ENCODE measurements around the gene POU2AF1.
A peak's percentile ranks its signal among the peaks of the same experiment; 100 is the strongest.

Gene POU2AF1

GRCh38 chr11:111358038-111359001 is 20.8 kb downstream of the POU2AF1 start:
- Histone ChIP-seq H3K36me3 (ENCODE audit: insufficient read depth, low read length) (no peaks in the 10 kb centered on the region), H3K9me3 (ENCODE audit: insufficient read depth, low read depth, low read length) (no peaks in the 10 kb centered on the region), H3K4me2 (ENCODE audit: low read depth, low read length, poor library complexity, severe bottlenecking) (no peak overlapping the region), H3K9ac (ENCODE audit: low read depth, low read length, poor library complexity, severe bottlenecking) (no peak overlapping the region), H3K4me3 (ENCODE audit: low read length, poor library complexity, severe bottlenecking) (no peak overlapping the region), H3K79me2 (ENCODE audit: insufficient read depth, low read length) (no peaks in the 10 kb centered on the region), H3K9me2 (replicated peaks; ENCODE audit: low read depth, low read length) (no peaks in the 10 kb centered on the region), H3F3A (ENCODE audit: low read depth) (no peaks in the 10 kb centered on the region), H3K4me1 (ENCODE audit: insufficient read depth, low read length, poor library complexity, severe bottlenecking) (peaks cover 14% of the 10 kb centered on the region), H2AFZ (ENCODE audit: low read length) (no peak overlapping the region), H3K27me3 (ENCODE audit: insufficient read depth, low read length, poor library complexity, severe bottlenecking) (no peaks in the 10 kb centered on the region), H4K20me1 (ENCODE audit: insufficient read depth, low read length, poor library complexity, severe bottlenecking) (no peaks in the 10 kb centered on the region)
- TF ChIP-seq, protein P1, sequence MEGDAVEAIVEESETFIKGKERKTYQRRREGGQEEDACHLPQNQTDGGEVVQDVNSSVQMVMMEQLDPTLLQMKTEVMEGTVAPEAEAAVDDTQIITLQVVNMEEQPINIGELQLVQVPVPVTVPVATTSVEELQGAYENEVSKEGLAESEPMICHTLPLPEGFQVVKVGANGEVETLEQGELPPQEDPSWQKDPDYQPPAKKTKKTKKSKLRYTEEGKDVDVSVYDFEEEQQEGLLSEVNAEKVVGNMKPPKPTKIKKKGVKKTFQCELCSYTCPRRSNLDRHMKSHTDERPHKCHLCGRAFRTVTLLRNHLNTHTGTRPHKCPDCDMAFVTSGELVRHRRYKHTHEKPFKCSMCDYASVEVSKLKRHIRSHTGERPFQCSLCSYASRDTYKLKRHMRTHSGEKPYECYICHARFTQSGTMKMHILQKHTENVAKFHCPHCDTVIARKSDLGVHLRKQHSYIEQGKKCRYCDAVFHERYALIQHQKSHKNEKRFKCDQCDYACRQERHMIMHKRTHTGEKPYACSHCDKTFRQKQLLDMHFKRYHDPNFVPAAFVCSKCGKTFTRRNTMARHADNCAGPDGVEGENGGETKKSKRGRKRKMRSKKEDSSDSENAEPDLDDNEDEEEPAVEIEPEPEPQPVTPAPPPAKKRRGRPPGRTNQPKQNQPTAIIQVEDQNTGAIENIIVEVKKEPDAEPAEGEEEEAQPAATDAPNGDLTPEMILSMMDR (conservative IDR thresholded peaks at IDR 0.05; ENCODE audit: low read length) = no peak
- TF ChIP-seq EZH2phosphoT487 (IDR thresholded peaks at IDR 0.05; ENCODE audit: borderline replicate concordance) = no peak

DNA sequence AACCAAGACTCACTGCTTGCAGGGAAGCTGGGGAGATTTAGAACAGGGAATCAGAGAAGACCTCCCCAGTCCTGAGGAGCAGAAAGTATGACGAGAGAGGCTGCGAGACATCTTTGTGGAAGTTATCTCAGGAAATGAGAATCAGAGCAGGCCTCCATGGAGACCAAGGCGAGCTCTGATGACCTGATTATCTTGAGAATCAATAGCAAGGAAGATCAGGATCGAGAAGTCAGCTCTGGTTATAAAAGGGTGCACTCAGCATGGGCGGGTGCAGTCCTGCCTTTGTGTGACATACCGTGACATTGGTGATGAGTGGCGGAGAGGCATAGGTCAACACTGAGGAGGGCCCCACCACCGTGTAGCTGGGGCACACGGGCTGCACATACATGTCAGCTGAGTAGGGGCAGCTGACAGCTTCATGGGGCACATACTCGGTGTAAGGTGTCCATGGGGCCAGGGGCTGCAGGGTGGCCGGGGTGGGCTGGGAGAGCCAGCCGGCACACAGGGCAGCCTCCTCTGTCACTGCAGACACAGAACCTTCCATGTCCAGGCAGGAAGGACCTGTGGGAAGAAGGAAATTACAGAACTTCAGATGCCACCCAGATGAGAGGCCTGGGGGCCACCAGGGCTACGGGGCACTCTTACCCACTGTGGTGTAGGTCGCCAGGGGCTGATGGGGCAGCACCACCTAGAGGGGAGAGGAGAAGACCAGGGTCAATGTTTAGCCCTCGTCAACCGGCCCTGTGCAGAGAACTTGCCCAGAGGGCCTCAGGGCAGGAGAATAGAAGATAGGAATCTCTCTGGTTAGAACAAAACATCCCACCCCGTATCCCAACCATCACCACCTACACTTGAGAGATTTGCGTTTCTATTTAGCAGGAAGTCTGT is 21.7 kb downstream of the POU2AF1 start:
- Histone ChIP-seq H3F3A (ENCODE audit: low read depth) (no peaks in the 10 kb centered on the region), H4K20me1 (ENCODE audit: insufficient read depth, low read length, poor library complexity, severe bottlenecking) (no peaks in the 10 kb centered on the region), H2AFZ (ENCODE audit: low read length) (no peak overlapping the region), H3K4me3 (ENCODE audit: low read length, poor library complexity, severe bottlenecking) (no peak overlapping the region), H3K36me3 (ENCODE audit: insufficient read depth, low read length) (no peaks in the 10 kb centered on the region), H3K4me2 (ENCODE audit: low read depth, low read length, poor library complexity, severe bottlenecking) (no peak overlapping the region), H3K27me3 (ENCODE audit: insufficient read depth, low read length, poor library complexity, severe bottlenecking) (no peaks in the 10 kb centered on the region), H3K79me2 (ENCODE audit: insufficient read depth, low read length) (no peaks in the 10 kb centered on the region), H3K9me3 (ENCODE audit: insufficient read depth, low read depth, low read length) (no peaks in the 10 kb centered on the region), H3K9me2 (replicated peaks; ENCODE audit: low read depth, low read length) (no peaks in the 10 kb centered on the region), H3K4me1 (ENCODE audit: insufficient read depth, low read length, poor library complexity, severe bottlenecking) (peaks cover 14% of the 10 kb centered on the region), H3K9ac (ENCODE audit: low read depth, low read length, poor library complexity, severe bottlenecking) (no peak overlapping the region)
- TF ChIP-seq, protein P1 (conservative IDR thresholded peaks at IDR 0.05; ENCODE audit: low read length) = peak; percentile 23; the same call in 1 of the 2 replicates
- TF ChIP-seq EZH2phosphoT487 (IDR thresholded peaks at IDR 0.05; ENCODE audit: borderline replicate concordance) = no peak

DNA sequence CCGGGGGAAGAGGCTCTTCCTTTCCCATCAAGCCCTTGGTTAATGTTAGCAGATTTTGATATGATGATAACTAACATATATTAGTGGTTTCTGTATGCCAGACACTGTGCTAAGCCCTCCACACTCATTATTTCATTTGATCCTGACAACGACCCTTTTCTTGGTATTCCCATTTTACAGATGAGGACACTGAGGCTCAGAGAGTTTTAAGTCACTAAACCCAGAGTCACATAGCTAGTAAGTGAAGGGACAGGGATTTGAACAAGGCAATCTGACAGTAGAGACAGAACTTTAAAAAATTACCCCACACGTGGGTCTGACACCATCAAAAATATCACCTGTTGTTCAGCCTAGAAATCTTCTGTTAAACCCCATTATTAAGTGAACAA is 22.4 kb downstream of the POU2AF1 start:
- Histone ChIP-seq H3K9me2 (replicated peaks; ENCODE audit: low read depth, low read length) (no peaks in the 10 kb centered on the region), H4K20me1 (ENCODE audit: insufficient read depth, low read length, poor library complexity, severe bottlenecking) (no peaks in the 10 kb centered on the region), H3K36me3 (ENCODE audit: insufficient read depth, low read length) (no peaks in the 10 kb centered on the region), H2AFZ (ENCODE audit: low read length) (no peak overlapping the region), H3K79me2 (ENCODE audit: insufficient read depth, low read length) (no peaks in the 10 kb centered on the region), H3K4me1 (ENCODE audit: insufficient read depth, low read length, poor library complexity, severe bottlenecking) (peaks cover 14% of the 10 kb centered on the region), H3K9me3 (ENCODE audit: insufficient read depth, low read depth, low read length) (no peaks in the 10 kb centered on the region), H3K9ac (ENCODE audit: low read depth, low read length, poor library complexity, severe bottlenecking) (no peak overlapping the region), H3K27me3 (ENCODE audit: insufficient read depth, low read length, poor library complexity, severe bottlenecking) (no peaks in the 10 kb centered on the region), H3K4me3 (ENCODE audit: low read length, poor library complexity, severe bottlenecking) (no peak overlapping the region), H3K4me2 (ENCODE audit: low read depth, low read length, poor library complexity, severe bottlenecking) (no peak overlapping the region), H3F3A (ENCODE audit: low read depth) (no peaks in the 10 kb centered on the region)
- TF ChIP-seq, protein P1 (conservative IDR thresholded peaks at IDR 0.05; ENCODE audit: low read length) = no peak
- no peak for TF ChIP-seq EZH2phosphoT487 (IDR thresholded peaks at IDR 0.05; ENCODE audit: borderline replicate concordance)
